ENCODE measurements around the gene SFXN3.

DNA sequence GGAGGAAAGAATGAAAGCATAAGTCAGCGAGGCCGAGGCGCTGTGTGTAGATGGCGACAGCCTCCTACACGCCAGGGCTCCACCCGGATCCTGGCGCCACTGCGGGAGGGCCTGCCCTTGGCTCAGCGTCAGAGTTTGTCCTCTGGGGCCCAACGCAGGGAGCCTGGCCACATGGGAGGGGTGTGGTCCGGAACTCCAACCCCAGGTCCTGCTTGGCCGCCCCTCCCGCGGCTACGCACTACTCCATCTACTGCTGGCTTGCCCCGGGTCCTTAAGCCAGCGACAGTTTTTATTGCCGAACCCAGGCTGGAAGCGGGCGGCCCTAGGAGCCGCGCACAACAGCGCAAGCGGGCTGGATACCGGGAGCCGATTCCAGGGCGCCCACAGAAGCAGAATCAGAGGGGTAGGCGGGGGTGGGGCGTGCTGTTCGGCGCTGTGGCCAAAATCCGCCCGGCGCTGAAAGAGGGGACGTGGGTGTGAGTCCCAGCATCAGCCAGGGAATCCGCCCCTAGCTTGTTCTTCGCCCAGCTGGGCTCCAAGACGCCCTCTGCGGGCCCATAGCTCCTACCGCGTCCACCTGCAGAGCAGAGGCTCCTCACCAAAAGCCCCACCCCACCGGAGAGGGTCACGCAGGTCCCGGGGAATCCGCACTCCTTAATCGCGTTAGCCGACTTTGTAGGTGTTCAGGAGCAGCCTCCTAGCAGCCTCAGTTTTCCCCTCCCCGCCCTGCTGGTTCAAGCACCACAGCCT, 35.3 kb downstream of the SFXN3 start:
- TF ChIP-seq EZH2 (IDR thresholded peaks at IDR 0.05; ENCODE audit: low read depth), result no peak
- TF ChIP-seq, protein P1, sequence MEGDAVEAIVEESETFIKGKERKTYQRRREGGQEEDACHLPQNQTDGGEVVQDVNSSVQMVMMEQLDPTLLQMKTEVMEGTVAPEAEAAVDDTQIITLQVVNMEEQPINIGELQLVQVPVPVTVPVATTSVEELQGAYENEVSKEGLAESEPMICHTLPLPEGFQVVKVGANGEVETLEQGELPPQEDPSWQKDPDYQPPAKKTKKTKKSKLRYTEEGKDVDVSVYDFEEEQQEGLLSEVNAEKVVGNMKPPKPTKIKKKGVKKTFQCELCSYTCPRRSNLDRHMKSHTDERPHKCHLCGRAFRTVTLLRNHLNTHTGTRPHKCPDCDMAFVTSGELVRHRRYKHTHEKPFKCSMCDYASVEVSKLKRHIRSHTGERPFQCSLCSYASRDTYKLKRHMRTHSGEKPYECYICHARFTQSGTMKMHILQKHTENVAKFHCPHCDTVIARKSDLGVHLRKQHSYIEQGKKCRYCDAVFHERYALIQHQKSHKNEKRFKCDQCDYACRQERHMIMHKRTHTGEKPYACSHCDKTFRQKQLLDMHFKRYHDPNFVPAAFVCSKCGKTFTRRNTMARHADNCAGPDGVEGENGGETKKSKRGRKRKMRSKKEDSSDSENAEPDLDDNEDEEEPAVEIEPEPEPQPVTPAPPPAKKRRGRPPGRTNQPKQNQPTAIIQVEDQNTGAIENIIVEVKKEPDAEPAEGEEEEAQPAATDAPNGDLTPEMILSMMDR (conservative IDR thresholded peaks at IDR 0.05), result peak; percentile 47; the same call in 1 of the 2 replicates

Measured in PC-9 (cell line).